G401.6 (cell line): ENCODE results near the gene ZNF605.
"Not testable (repeated sequence)": the region's sequence is repeated elsewhere in the genome, so short reads cannot be mapped to it uniquely, and the experiment has no call there.

Source experiments
- FAIRE-seq: peaks from 2 replicates; lab custom pipeline; 2012; peaks lifted over from hg19 to GRCh38; lab: Jason Lieb, UNC

The ZNF605 gene

GRCh38 chr12:132948146-132949066, 7.7 kb downstream of the ZNF605 start:
- FAIRE-seq, result no peak

- FAIRE-seq, result no peak
Measured at GRCh38 chr12:132946246-132946820, 9.8 kb downstream of the ZNF605 start.

GRCh38 chr12:132945806-132946205, 10.3 kb downstream of the ZNF605 start:
- no peak for FAIRE-seq

- no peak for FAIRE-seq
Measured at GRCh38 chr12:132942611-132943010, 13.5 kb downstream of the ZNF605 start.

GRCh38 chr12:132941336-132941954, 14.7 kb downstream of the ZNF605 start:
- no peak for FAIRE-seq

- FAIRE-seq, result no peak
Measured at GRCh38 chr12:132940071-132940719, 15.9 kb downstream of the ZNF605 start.

GRCh38 chr12:132938807-132939206, 17.3 kb downstream of the ZNF605 start:
- not testable (repeated sequence) for FAIRE-seq

GRCh38 chr12:132937476-132937875, 18.6 kb downstream of the ZNF605 start:
- FAIRE-seq, result no peak

- FAIRE-seq, result not testable (repeated sequence)
Measured at GRCh38 chr12:132936921-132937320, 19.2 kb downstream of the ZNF605 start.

- no peak for FAIRE-seq
Measured at GRCh38 chr12:132936163-132936562, 19.9 kb downstream of the ZNF605 start.

GRCh38 chr12:132926415-132926833, 29.7 kb downstream of the ZNF605 start:
- FAIRE-seq, result no peak

- no peak for FAIRE-seq
Measured at GRCh38 chr12:132925597-132926414, 30.3 kb downstream of the ZNF605 start.

- FAIRE-seq, result no peak
Measured at GRCh38 chr12:132924356-132924755, 31.8 kb downstream of the ZNF605 start.

- no peak for FAIRE-seq
Measured at GRCh38 chr12:132923356-132923909, 32.7 kb downstream of the ZNF605 start.

- FAIRE-seq, result no peak
Measured at GRCh38 chr12:132922676-132923075, 33.4 kb downstream of the ZNF605 start.

- no peak for FAIRE-seq
Measured at GRCh38 chr12:132921685-132922084, 34.4 kb downstream of the ZNF605 start.

GRCh38 chr12:132918680-132919079, 37.4 kb downstream of the ZNF605 start:
- FAIRE-seq, result no peak

- no peak for FAIRE-seq
Measured at GRCh38 chr12:132909030-132909368, 47.1 kb downstream of the ZNF605 start.

GRCh38 chr12:132908145-132909029, 47.7 kb downstream of the ZNF605 start:
- FAIRE-seq, result peak; percentile 94

GRCh38 chr12:132907789-132908144, 48.3 kb downstream of the ZNF605 start:
- not testable (repeated sequence) for FAIRE-seq

GRCh38 chr12:132907216-132907615, 48.9 kb downstream of the ZNF605 start:
- no peak for FAIRE-seq
